CD8-positive, alpha-beta memory T cell (primary cell): Measurements from ENCODE around the gene IKZF2. TPM values are rescaled to one million over a fixed set of nuclear protein-coding genes. Genes with fewer than 3 reads are reported as not detected.

ENCODE experiments used
- CTCF ChIA-PET: fragments of 350-600 bp; sonication (Branson Sonifier 250); formaldehyde crosslinking; loops from one replicate; lab custom pipeline; 2021; ENCODE audit warnings: antibody characterized with exemption; lab: Charles Lee
- POLR2A ChIA-PET: fragments of 350-600 bp; sonication (Branson Sonifier 250); formaldehyde crosslinking; loops from one replicate; lab custom pipeline; 2021; ENCODE audit warnings: antibody characterized with exemption; lab: Charles Lee
- DNase-seq, 5 donors: peaks; one replicate each; pipeline versions ENCODE4 v3.0.0 to v3.0.0-alpha.2; 2020 to 2022; ENCODE audit warnings: mixed read lengths in 1 of 5
- H3K27ac ChIP-seq: one replicate; pipeline ENCODE4 v1.7.0; 2013; ENCODE audit warnings: low read depth, mild to moderate bottlenecking, low read length, moderate library complexity
- H3K27me3 ChIP-seq: 2 replicates; pipeline ENCODE4 v1.7.0; 2013; ENCODE audit warnings: low read length, mild to moderate bottlenecking; ENCODE audit not compliant: insufficient read depth, poor library complexity, severe bottlenecking
- H3K36me3 ChIP-seq: 2 replicates; pipeline ENCODE4 v1.7.0; 2013; ENCODE audit warnings: mild to moderate bottlenecking, low read length, moderate library complexity; ENCODE audit not compliant: insufficient read depth
- H3K4me1 ChIP-seq: 2 replicates; pipeline ENCODE4 v1.7.0; 2013; ENCODE audit warnings: mild to moderate bottlenecking, low read length, moderate library complexity; ENCODE audit not compliant: insufficient read depth
- H3K4me3 ChIP-seq: 2 replicates; pipeline ENCODE4 v1.7.0; 2013; ENCODE audit warnings: mild to moderate bottlenecking, low read length
- H3K9me3 ChIP-seq: 2 replicates; pipeline ENCODE4 v1.7.0; 2013; ENCODE audit warnings: mild to moderate bottlenecking, low read length
- H3K27ac Mint-ChIP-seq, 8 donors: one replicate each; pipeline ENCODE4 v1.8.0; 2020 to 2021; ENCODE audit warnings: mixed read lengths in 8 of 8, mild to moderate bottlenecking in 6 of 8, inconsistent platforms in 3 of 8, moderate library complexity in 3 of 8
- H3K27me3 Mint-ChIP-seq, 2 donors: one replicate each; pipeline ENCODE4 v1.8.0; 2020 to 2021; ENCODE audit warnings: mixed read lengths in 2 of 2, mild to moderate bottlenecking in 1 of 2, moderate library complexity in 1 of 2
- H3K36me3 Mint-ChIP-seq, 3 donors: one replicate each; pipeline ENCODE4 v1.8.0; 2020 to 2021; ENCODE audit warnings: mixed read lengths in 3 of 3, inconsistent platforms in 1 of 3, mild to moderate bottlenecking in 1 of 3
- H3K4me1 Mint-ChIP-seq, 3 donors: one replicate each; pipeline ENCODE4 v1.8.0; 2020 to 2021; ENCODE audit warnings: mixed read lengths in 3 of 3, inconsistent platforms in 1 of 3, mild to moderate bottlenecking in 1 of 3
- H3K4me3 Mint-ChIP-seq, 7 donors: one replicate each; pipeline ENCODE4 v1.8.0; 2020 to 2021; ENCODE audit warnings: mixed read lengths in 7 of 7, mild to moderate bottlenecking in 6 of 7, moderate library complexity in 4 of 7, inconsistent platforms in 2 of 7
- H3K9me3 Mint-ChIP-seq, 5 donors: one replicate each; pipeline ENCODE4 v1.8.0; 2020 to 2022; ENCODE audit warnings: mixed read lengths in 5 of 5, mild to moderate bottlenecking in 3 of 5, moderate library complexity in 2 of 5, inconsistent platforms in 1 of 5
- polyA plus RNA-seq: library from polyadenylated mRNA; unstranded; fragments of 300-500 nt; fragmentation: Illumina TruSeq; gene quantifications from one replicate; pipeline ENCODE4 v1.2.3, GENCODE V29; 2021
- total RNA-seq, 2 experiments: library from RNA; stranded (reverse); gene quantifications; one replicate each; pipeline ENCODE4 v1.2.3, GENCODE V29; 2021

The IKZF2 gene
- total and polyA plus RNA-seq, 3 experiments from 2014 or later: 4.0 to 10.0 (median 8.9) TPM

- Histone ChIP-seq H3K27ac (no peak overlapping the region), H3K4me1 (no peaks in the 10 kb centered on the region)
These were observed 149.0 kb downstream of the IKZF2 start for GRCh38 chr2:213002383-213002782.

GRCh38 chr2:213001297-213001910, 150.0 kb downstream of the IKZF2 start:
- Histone ChIP-seq H3K4me3 (no peak overlapping the region), H3K27ac (no peak overlapping the region), H3K4me1 (no peaks in the 10 kb centered on the region), H3K9me3 (no peaks in the 10 kb centered on the region), H3K36me3 (no peaks in the 10 kb centered on the region), H3K27me3 (no peaks in the 10 kb centered on the region)
- Mint-ChIP-seq H3K36me3 (peaks cover 0 to 8% (median 4%) of the 10 kb centered on the region in 3 donors), H3K27me3 (no peaks in the 10 kb centered on the region), H3K27ac (peak overlapping the region in 7 of 8 donors; percentile 22 to 97 (median 93)), H3K9me3 (no peaks in the 10 kb centered on the region), H3K4me1 (peaks cover 12 to 50% (median 34%) of the 10 kb centered on the region in 3 donors), H3K4me3 (peak overlapping the region; percentile 40 to 89 (median 80))
- peak in 1 of 5 donors; percentile 6 for DNase-seq
- CTCF ChIA-PET: no interaction called here
- POLR2A ChIA-PET: no interaction called here

More at GRCh38 chr2:213002383-213002782, 149.0 kb downstream of the IKZF2 start:
- DNase-seq: no peak
- peaks cover 0 to 8% (median 4%) of the 10 kb centered on the region in 3 donors for H3K36me3 Mint-ChIP-seq
- Histone ChIP-seq H3K4me3 (no peak overlapping the region), H3K27me3 (no peaks in the 10 kb centered on the region), H3K36me3 (no peaks in the 10 kb centered on the region), H3K9me3 (no peaks in the 10 kb centered on the region)
- ChIA-PET POLR2A (no interaction called here), CTCF (no interaction called here)
- no peaks in the 10 kb centered on the region for H3K27me3 Mint-ChIP-seq
- H3K4me3 Mint-ChIP-seq: no peak overlapping the region
- no peaks in the 10 kb centered on the region for H3K9me3 Mint-ChIP-seq
- H3K27ac Mint-ChIP-seq: no peak overlapping the region
- H3K4me1 Mint-ChIP-seq: peaks cover 12 to 51% (median 30%) of the 10 kb centered on the region in 3 donors

- Histone ChIP-seq H3K27me3 (no peaks in the 10 kb centered on the region), H3K4me3 (no peak overlapping the region), H3K36me3 (no peaks in the 10 kb centered on the region), H3K4me1 (no peaks in the 10 kb centered on the region), H3K27ac (no peak overlapping the region), H3K9me3 (no peaks in the 10 kb centered on the region)
- Mint-ChIP-seq H3K36me3 (peaks cover 0 to 8% (median 4%) of the 10 kb centered on the region in 3 donors), H3K27ac (peak overlapping the region in 3 of 8 donors; percentile 29 to 32 (median 31)), H3K4me1 (peaks cover 12 to 30% (median 21%) of the 10 kb centered on the region in 3 donors), H3K9me3 (no peaks in the 10 kb centered on the region), H3K4me3 (no peak overlapping the region), H3K27me3 (no peaks in the 10 kb centered on the region)
- DNase-seq: no peak
- ChIA-PET CTCF (no interaction called here), POLR2A (no interaction called here)
These were observed 152.6 kb downstream of the IKZF2 start for GRCh38 chr2:212998626-212999359.

DNA sequence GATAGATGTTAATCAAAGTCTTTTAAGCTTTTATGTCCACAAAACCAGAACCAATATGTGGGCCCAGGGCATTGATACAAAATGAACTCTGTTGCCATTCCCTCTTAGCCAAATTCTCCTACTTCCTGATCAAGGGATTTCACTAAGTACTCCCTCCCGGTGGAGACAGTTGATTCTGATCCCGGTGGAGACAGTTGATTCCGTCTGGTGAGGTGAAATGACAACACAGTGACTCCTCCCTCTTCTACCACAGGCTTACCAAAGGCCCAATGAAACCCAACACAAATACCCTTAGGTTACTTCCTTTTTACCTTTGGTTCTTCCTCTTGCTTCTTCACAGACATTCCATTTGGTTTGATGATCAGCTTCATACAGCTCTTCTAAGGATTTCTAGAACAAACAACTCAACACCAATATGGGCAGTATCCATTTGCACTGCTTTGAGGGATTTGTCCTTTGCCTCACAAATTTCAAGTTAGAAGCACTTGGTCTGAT, 153.8 kb downstream of the IKZF2 start:
- no peaks in the 10 kb centered on the region for H3K27me3 ChIP-seq
- no peaks in the 10 kb centered on the region for H3K4me1 ChIP-seq
- peaks cover 12 to 30% (median 21%) of the 10 kb centered on the region in 3 donors for H3K4me1 Mint-ChIP-seq
- no peak overlapping the region for H3K27ac ChIP-seq
- H3K27ac Mint-ChIP-seq: peak overlapping the region in 3 of 8 donors; percentile 32 to 84 (median 77)
- peaks cover 0 to 12% (median 6%) of the 10 kb centered on the region in 3 donors for H3K36me3 Mint-ChIP-seq
- H3K36me3 ChIP-seq: no peaks in the 10 kb centered on the region
- ChIA-PET POLR2A (no interaction called here), CTCF (no interaction called here)
- H3K27me3 Mint-ChIP-seq: no peaks in the 10 kb centered on the region
- DNase-seq: no peak
- H3K9me3 Mint-ChIP-seq: no peaks in the 10 kb centered on the region
- no peaks in the 10 kb centered on the region for H3K9me3 ChIP-seq
- no peak overlapping the region for H3K4me3 ChIP-seq
- H3K4me3 Mint-ChIP-seq: peak overlapping the region in 1 of 7 donors; percentile 21

DNA sequence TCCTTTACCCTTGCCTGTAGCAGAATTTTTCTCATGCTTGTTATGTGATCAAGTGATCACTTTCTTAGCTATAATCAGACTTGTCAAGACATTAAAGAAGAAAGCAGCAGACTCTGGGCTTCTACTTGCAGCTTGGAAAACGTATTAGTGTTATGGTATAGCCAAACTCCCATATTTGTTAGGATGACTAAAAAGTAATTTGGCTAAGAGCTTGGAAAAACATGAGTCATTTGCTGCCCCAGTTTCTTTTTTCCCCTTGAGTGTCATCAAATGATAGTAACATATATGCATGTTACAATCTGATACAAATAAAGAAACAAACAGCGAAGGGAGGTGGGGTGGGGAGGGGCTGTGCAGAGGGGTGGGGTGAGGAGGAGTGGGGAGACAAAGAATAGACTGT, 155.5 kb downstream of the IKZF2 start:
- Mint-ChIP-seq H3K4me1 (peaks cover 3 to 14% (median 14%) of the 10 kb centered on the region in 3 donors), H3K9me3 (no peaks in the 10 kb centered on the region), H3K36me3 (peaks cover 0 to 15% (median 6%) of the 10 kb centered on the region in 3 donors), H3K4me3 (no peak overlapping the region), H3K27me3 (no peaks in the 10 kb centered on the region), H3K27ac (peak overlapping the region in 1 of 8 donors; percentile 61)
- H3K4me3 ChIP-seq: no peak overlapping the region
- H3K27me3 ChIP-seq: no peaks in the 10 kb centered on the region
- no peak overlapping the region for H3K27ac ChIP-seq
- H3K9me3 ChIP-seq: no peaks in the 10 kb centered on the region
- CTCF ChIA-PET: no interaction called here
- H3K4me1 ChIP-seq: no peaks in the 10 kb centered on the region
- no peak for DNase-seq
- POLR2A ChIA-PET: no interaction called here
- no peaks in the 10 kb centered on the region for H3K36me3 ChIP-seq

DNA sequence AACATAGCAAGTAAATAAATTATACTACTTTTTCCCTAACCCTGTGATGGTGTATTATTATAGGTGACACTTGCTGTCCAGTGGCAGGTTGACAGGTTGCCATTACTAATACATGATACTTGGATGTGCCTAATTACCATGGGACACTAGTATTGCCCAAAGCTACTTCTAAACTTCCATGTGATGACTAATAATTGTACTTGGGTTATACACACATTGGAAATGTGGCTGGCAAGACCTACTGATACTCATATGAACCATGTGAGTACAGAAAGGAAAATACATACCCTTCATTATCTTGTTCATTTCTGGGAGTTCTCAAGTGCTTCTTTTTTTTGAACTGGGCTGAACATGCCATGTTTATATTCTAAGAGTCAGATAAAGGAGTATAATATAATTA, 156.4 kb downstream of the IKZF2 start:
- Mint-ChIP-seq H3K4me1 (peaks cover 0 to 10% (median 9%) of the 10 kb centered on the region in 3 donors), H3K27me3 (no peaks in the 10 kb centered on the region), H3K9me3 (no peaks in the 10 kb centered on the region), H3K4me3 (no peak overlapping the region), H3K27ac (no peak overlapping the region), H3K36me3 (peaks cover 0 to 15% (median 6%) of the 10 kb centered on the region in 3 donors)
- no peak overlapping the region for H3K27ac ChIP-seq
- H3K36me3 ChIP-seq: no peaks in the 10 kb centered on the region
- no peaks in the 10 kb centered on the region for H3K27me3 ChIP-seq
- DNase-seq: no peak
- ChIA-PET CTCF (no interaction called here), POLR2A (no interaction called here)
- no peak overlapping the region for H3K4me3 ChIP-seq
- H3K9me3 ChIP-seq: no peaks in the 10 kb centered on the region
- H3K4me1 ChIP-seq: no peaks in the 10 kb centered on the region

DNA sequence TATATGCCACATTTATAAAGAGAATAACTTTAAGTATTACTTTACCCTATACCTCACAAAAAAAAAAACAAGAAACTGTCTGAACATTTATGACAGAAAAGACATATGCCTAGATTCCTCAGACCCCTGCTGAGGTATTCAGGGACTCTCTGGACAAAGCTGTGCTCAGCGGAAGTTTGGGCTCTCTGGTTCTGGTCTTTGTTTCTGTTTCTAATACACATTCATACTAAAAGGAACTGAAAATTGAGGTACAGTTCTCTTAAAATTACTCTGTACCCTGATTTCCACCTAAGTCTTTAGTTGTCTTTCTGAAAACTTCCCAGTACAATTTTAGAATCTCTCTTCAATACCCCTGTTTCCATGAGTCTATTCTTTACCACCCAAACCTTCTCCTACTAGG, 160.3 kb downstream of the IKZF2 start:
- Histone ChIP-seq H3K9me3 (no peaks in the 10 kb centered on the region), H3K4me3 (no peak overlapping the region), H3K27me3 (no peaks in the 10 kb centered on the region), H3K4me1 (no peaks in the 10 kb centered on the region), H3K27ac (no peak overlapping the region), H3K36me3 (no peaks in the 10 kb centered on the region)
- no peaks in the 10 kb centered on the region for H3K27me3 Mint-ChIP-seq
- H3K4me1 Mint-ChIP-seq: no peaks in the 10 kb centered on the region
- H3K27ac Mint-ChIP-seq: peak overlapping the region in 1 of 8 donors; percentile 59
- H3K36me3 Mint-ChIP-seq: peaks cover 0 to 26% (median 4%) of the 10 kb centered on the region in 3 donors
- ChIA-PET POLR2A (no interaction called here), CTCF (no interaction called here)
- H3K9me3 Mint-ChIP-seq: no peaks in the 10 kb centered on the region
- H3K4me3 Mint-ChIP-seq: no peak overlapping the region
- DNase-seq: no peak

DNA sequence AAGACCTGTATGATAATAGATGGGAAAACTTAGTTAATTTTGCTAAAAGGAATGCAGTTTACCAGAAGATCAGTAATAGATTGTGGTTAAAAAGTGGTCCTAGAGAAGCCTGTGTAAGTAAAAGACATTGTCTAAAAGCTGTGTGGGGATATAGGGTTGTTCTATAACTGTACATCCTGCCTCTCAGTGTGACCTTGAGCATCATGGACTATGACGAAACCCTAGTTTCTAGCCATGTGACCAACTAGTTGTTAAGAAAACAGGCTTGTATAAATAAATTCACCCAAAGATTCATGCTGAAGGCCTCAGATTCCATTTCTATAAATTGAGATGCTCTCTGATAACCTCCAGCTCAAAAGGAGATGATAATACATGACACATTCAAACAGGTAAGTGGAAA, 160.7 kb downstream of the IKZF2 start:
- ChIA-PET CTCF (no interaction called here), POLR2A (no interaction called here)
- no peaks in the 10 kb centered on the region for H3K27me3 Mint-ChIP-seq
- no peaks in the 10 kb centered on the region for H3K36me3 ChIP-seq
- no peaks in the 10 kb centered on the region for H3K27me3 ChIP-seq
- no peaks in the 10 kb centered on the region for H3K4me1 Mint-ChIP-seq
- no peaks in the 10 kb centered on the region for H3K4me1 ChIP-seq
- no peak for DNase-seq
- H3K36me3 Mint-ChIP-seq: peaks cover 0 to 26% (median 4%) of the 10 kb centered on the region in 3 donors
- no peak overlapping the region for H3K27ac ChIP-seq
- H3K27ac Mint-ChIP-seq: peak overlapping the region in 2 of 8 donors; percentile 26 to 31
- H3K9me3 Mint-ChIP-seq: no peaks in the 10 kb centered on the region
- H3K4me3 ChIP-seq: no peak overlapping the region
- H3K4me3 Mint-ChIP-seq: no peak overlapping the region
- H3K9me3 ChIP-seq: no peaks in the 10 kb centered on the region
